GM12865 (cell line): ENCODE data around the gene MCC.

Experiments
- DNase-seq: peaks from one replicate; pipeline ENCODE4 v3.0.0; 2010; ENCODE audit warnings: low read depth
- H3K4me3 ChIP-seq: 2 replicates; pipeline ENCODE4 v1.5.1; 2011; ENCODE audit warnings: mild to moderate bottlenecking, low read depth, low read length, control low read depth
- CTCF ChIP-seq: IDR thresholded peaks from 2 replicates; pipeline ENCODE4 v1.5.1; 2011; ENCODE audit warnings: low read length, control low read depth, low read depth, inconsistent platforms; ENCODE audit not compliant: insufficient read depth; ENCODE audit errors: missing control alignments

The MCC gene

GRCh38 chr5:113219695-113220094 is 268.6 kb downstream of the MCC start:
- no peak for TF ChIP-seq CTCF
- H3K4me3 ChIP-seq, result no peak overlapping the region
- no peak for DNase-seq

DNA sequence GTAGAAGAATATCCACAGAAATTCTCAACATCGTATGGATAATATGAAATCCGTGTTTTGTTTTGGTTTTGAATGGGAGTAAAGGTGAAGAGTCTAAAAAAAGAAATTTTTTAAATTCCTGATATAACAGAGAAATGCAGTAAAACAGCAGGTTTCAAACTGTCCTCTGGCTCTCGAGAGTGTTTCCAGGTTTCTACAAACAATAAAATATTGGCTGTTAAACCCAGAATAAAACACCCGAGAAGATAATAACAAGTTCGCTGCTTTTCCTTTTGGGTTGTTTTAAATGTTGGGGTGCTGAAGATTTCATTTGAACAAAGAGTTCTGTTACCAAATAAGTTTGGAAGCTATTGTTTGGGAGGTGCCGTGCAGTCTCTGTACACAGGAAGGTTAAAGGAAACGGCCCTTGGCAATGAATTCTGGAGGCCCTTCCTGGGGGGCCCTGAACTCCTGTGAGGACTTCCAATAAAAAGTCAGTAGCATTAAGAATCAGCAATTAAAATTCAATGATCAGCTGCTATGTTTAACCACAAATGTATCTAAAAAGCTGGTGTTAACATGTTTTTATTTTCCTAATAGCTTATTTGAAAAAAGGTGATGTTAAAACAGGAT is 269.2 kb downstream of the MCC start:
- DNase-seq, result no peak
- no peak for TF ChIP-seq CTCF
- H3K4me3 ChIP-seq, result no peak overlapping the region

GRCh38 chr5:113218200-113218599 is 270.1 kb downstream of the MCC start:
- no peak for DNase-seq
- no peak overlapping the region for H3K4me3 ChIP-seq
- no peak for TF ChIP-seq CTCF

DNA sequence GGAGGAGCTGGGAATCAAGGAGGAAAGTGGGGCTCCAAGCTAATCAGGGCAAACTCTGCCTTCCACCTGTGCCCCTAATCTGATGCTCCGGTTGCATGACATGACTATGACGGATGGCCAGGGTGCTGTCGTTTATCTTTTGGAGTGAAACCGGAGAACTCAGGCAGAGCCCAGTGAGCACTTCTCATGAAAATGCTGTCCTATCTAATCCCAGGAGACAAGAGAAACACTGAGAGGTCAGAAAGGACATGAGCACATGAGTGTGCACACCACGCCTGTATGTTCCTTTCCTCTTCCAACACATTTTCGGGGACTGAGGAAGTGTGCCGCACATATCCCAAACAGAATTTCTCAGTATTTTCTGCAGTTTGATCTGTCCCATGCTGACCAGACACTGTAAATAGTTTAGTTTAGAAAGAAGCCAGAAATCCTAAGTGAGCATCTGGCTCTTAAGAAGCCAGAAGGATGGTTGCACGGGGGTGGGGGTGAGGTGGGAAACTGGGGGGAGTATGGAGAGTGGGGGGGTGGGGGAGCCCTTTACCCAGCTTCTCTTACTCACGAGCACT is 270.6 kb downstream of the MCC start:
- TF ChIP-seq CTCF, result no peak
- no peak for DNase-seq
- H3K4me3 ChIP-seq, result no peak overlapping the region

DNA sequence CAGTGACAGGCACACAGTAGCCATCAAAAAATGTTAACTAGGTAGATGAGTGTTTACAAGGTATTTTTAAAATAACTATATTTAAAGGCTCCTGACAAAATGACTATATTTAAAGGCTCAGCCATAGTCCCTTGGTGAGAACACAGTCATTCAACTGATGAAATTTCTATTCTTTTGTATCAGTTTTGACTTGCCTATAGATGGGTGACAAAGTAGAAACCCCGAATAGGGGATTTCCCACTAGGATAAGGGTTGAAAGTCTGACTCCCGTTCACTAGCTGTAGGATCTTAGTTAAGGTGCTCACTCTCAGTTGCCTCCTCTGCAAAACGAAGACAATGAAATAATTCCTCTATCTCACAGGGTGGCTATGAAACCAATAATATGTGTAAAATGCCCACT is 271.7 kb downstream of the MCC start:
- no peak for TF ChIP-seq CTCF
- no peak overlapping the region for H3K4me3 ChIP-seq
- no peak for DNase-seq

GRCh38 chr5:113215401-113216060 is 272.7 kb downstream of the MCC start:
- no peak overlapping the region for H3K4me3 ChIP-seq
- DNase-seq, result no peak
- TF ChIP-seq CTCF, result no peak
